SK-N-MC (cell line): ENCODE results near the gene ACER2.
A peak's percentile ranks its signal among the peaks of the same experiment; 100 is the strongest.

Experiments used
- DNase-seq: peaks from one replicate; pipeline ENCODE4 v3.0.0-alpha.2; 2011; ENCODE audit warnings: low read depth, low spot score
- H3K27ac ChIP-seq: fragments of 200-600 bp; sonication (generic); 2 replicates; pipeline ENCODE4 v1.5.1; 2016; ENCODE audit warnings: mixed run types
- H3K36me3 ChIP-seq: fragments of 200-600 bp; sonication (generic); 2 replicates; pipeline ENCODE4 v1.6.1; 2017; ENCODE audit warnings: antibody characterized with exemption, low read length, mixed read lengths; ENCODE audit not compliant: insufficient read depth
- H3K4me3 ChIP-seq: fragments of 200-600 bp; sonication (generic); 2 replicates; pipeline ENCODE4 v1.5.1; 2016
- H3K9ac ChIP-seq: fragments of 200-600 bp; sonication (generic); 2 replicates; pipeline ENCODE4 v1.8.0; 2017; ENCODE audit warnings: mixed run types, mixed read lengths; ENCODE audit not compliant: insufficient read length
- H3K9me3 ChIP-seq: fragments of 200-600 bp; sonication (generic); 2 replicates; pipeline ENCODE4 v1.6.1; 2017; ENCODE audit warnings: low read depth, mild to moderate bottlenecking, antibody characterized with exemption, low read length, moderate library complexity, mixed read lengths
- EZH2 ChIP-seq: fragments of 200-600 bp; sonication (generic); IDR thresholded peaks from one replicate; pipeline ENCODE4 v1.6.1; 2017; ENCODE audit warnings: antibody characterized with exemption
- FOXP2 ChIP-seq: optimal IDR thresholded peaks from 2 replicates; pipeline ENCODE3; 2011; ENCODE audit warnings: mild to moderate bottlenecking, moderate library complexity; ENCODE audit not compliant: insufficient read depth; ENCODE audit errors: extremely low read length, control extremely low read depth
- POLR2AphosphoS5 ChIP-seq: IDR thresholded peaks from 2 replicates; pipeline ENCODE4 v1.6.1; 2012; ENCODE audit warnings: mild to moderate bottlenecking, low read depth, low read length, borderline replicate concordance

Gene ACER2

DNA sequence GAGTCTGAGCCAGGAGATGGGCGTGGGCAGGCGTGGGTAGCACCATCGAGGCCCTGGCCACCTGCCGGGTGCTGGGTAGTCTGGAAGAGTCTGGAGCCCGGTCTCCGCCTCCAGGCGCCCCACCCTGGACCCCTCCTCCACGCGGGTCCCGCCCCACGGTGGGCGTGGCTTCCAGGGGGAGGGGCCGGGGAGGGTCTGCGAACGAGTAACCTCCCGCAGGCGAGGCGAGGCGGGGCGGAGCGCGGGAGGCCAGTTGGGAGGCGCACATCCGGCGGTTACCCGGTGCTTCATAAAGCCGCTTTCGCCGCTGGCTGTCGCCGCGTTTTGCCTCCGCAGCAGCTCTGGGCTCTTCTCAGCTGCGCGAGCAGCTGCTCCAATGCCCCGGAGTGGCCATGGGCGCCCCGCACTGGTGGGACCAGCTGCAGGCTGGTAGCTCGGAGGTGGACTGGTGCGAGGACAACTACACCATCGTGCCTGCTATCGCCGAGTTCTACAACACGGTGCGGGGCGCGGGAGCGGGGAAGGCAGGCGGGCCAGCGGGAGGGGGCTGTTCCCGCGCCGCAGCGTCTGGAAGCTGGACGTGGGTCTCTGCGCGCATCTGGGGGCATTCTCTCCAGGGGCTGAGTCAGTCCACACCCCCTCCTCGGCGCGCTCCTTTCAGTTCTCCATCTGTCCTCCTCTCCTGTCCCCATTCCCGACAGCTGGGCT, at the start of gene ACER2:
Gene ACER2, plus strand, starts transcription at position 317 of the 708 bp plus-strand sequence. Its CDS starts 76 bp downstream, at position 393.
- no peaks in the 10 kb centered on the region for H3K36me3 ChIP-seq
- peak; percentile 96 for TF ChIP-seq POLR2AphosphoS5
- TF ChIP-seq FOXP2 = no peak
- 0 out of 2 replicates have a peak, but pooled peaks cover under 1% of the 10 kb centered on the region for H3K9me3 ChIP-seq
- DNase-seq = no peak
- H3K27ac ChIP-seq = no peak within 1 kb of the TSS
- peak within 1 kb of the TSS; percentile 46 for H3K9ac ChIP-seq
- peak within 1 kb of the TSS; percentile 91 for H3K4me3 ChIP-seq

GRCh38 chr9:19369107-19369506, 39.7 kb upstream of the ACER2 start:
- no peak for DNase-seq
- Histone ChIP-seq H3K27ac (no peak overlapping the region), H3K4me3 (no peak overlapping the region), H3K9ac (no peak overlapping the region), H3K36me3 (peaks cover 30% of the 10 kb centered on the region), H3K9me3 (no peaks in the 10 kb centered on the region)
- no peak for TF ChIP-seq FOXP2
- TF ChIP-seq POLR2AphosphoS5 = no peak
- TF ChIP-seq EZH2 = no peak

GRCh38 chr9:19371942-19372341, 36.9 kb upstream of the ACER2 start:
- Histone ChIP-seq H3K9me3 (no peaks in the 10 kb centered on the region), H3K27ac (peak overlapping the region; percentile 27; the same call in 1 of the 2 replicates), H3K9ac (no peak overlapping the region), H3K4me3 (no peak overlapping the region), H3K36me3 (peaks cover 46% of the 10 kb centered on the region)
- DNase-seq = no peak
- TF ChIP-seq EZH2 (no peak), FOXP2 (no peak), POLR2AphosphoS5 (no peak)

- TF ChIP-seq POLR2AphosphoS5 = peak; percentile 45; the same call in 1 of the 2 replicates
- no peak for TF ChIP-seq EZH2
- Histone ChIP-seq H3K4me3 (no peak overlapping the region), H3K27ac (peak overlapping the region; percentile 27; the same call in 1 of the 2 replicates), H3K9ac (no peak overlapping the region), H3K9me3 (no peaks in the 10 kb centered on the region), H3K36me3 (peaks cover 53% of the 10 kb centered on the region)
- no peak for DNase-seq
Observed at GRCh38 chr9:19372567-19372966, 36.2 kb upstream of the ACER2 start.

GRCh38 chr9:19373527-19373926, 35.3 kb upstream of the ACER2 start:
- H3K27ac ChIP-seq = peak overlapping the region; percentile 80
- TF ChIP-seq EZH2 (no peak), POLR2AphosphoS5 (0 out of 2 replicates have a peak, but pooled peaks have one; percentile 11)
- peaks cover 62% of the 10 kb centered on the region for H3K36me3 ChIP-seq
- no peak overlapping the region for H3K9ac ChIP-seq
- no peak overlapping the region for H3K4me3 ChIP-seq
- H3K9me3 ChIP-seq = no peaks in the 10 kb centered on the region
- no peak for DNase-seq

GRCh38 chr9:19375538-19375937, 33.3 kb upstream of the ACER2 start:
- H3K4me3 ChIP-seq = no peak overlapping the region
- H3K27ac ChIP-seq = peak overlapping the region; percentile 60; the same call in 1 of the 2 replicates
- H3K9me3 ChIP-seq = no peaks in the 10 kb centered on the region
- no peak for DNase-seq
- no peak overlapping the region for H3K9ac ChIP-seq
- TF ChIP-seq FOXP2 (no peak), POLR2AphosphoS5 (no peak), EZH2 (no peak)
- peaks cover 73% of the 10 kb centered on the region for H3K36me3 ChIP-seq

- no peak for DNase-seq
- Histone ChIP-seq H3K4me3 (peak overlapping the region; percentile 83; the same call in 1 of the 2 replicates), H3K9me3 (no peaks in the 10 kb centered on the region), H3K27ac (peak overlapping the region; percentile 16; the same call in 1 of the 2 replicates), H3K36me3 (peaks cover 68% of the 10 kb centered on the region), H3K9ac (peak overlapping the region; percentile 99)
- no peak for TF ChIP-seq POLR2AphosphoS5
- no peak for TF ChIP-seq FOXP2
- no peak for TF ChIP-seq EZH2
Observed at GRCh38 chr9:19376931-19377330, 31.9 kb upstream of the ACER2 start.

GRCh38 chr9:19378164-19378563, 30.6 kb upstream of the ACER2 start:
- H3K36me3 ChIP-seq = peaks cover 64% of the 10 kb centered on the region
- H3K4me3 ChIP-seq = peak overlapping the region; percentile 83
- DNase-seq = no peak
- H3K9ac ChIP-seq = peak overlapping the region; percentile 99
- H3K9me3 ChIP-seq = no peaks in the 10 kb centered on the region
- peak overlapping the region; percentile 32; the same call in 1 of the 2 replicates for H3K27ac ChIP-seq
- TF ChIP-seq EZH2 (no peak), POLR2AphosphoS5 (no peak), FOXP2 (no peak)

DNA sequence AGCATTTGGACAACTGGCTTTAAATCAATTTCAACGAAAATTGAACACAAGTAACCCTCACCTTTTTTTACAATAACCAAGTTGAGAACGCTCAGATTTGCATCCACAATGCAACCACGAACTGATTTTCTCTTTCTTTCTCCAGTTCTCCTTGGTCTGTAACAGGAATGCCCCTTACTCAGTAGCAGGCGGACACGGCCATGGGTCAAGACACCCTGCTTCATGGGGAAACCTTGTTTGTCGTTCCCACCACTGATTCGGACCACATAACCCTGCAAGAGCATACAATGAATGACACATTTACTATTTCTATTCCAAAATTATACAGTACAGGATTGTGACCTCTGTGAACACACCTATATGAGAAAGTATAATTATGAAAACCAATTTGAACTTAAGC, 30.2 kb upstream of the ACER2 start:
- Histone ChIP-seq H3K36me3 (peaks cover 60% of the 10 kb centered on the region), H3K9ac (peak overlapping the region; percentile 99), H3K4me3 (peak overlapping the region; percentile 83), H3K9me3 (no peaks in the 10 kb centered on the region), H3K27ac (peak overlapping the region; percentile 88)
- TF ChIP-seq POLR2AphosphoS5 = no peak
- TF ChIP-seq EZH2 = no peak
- TF ChIP-seq FOXP2 = no peak
- DNase-seq = no peak
